ENCODE results near the gene ADIPOQ. TPM values are rescaled to one million over a fixed set of nuclear protein-coding genes. Genes with fewer than 3 reads are reported as not detected.
"Not testable (repeated sequence)": the region's sequence is repeated elsewhere in the genome, so short reads cannot be mapped to it uniquely, and the experiment has no call there.

ADIPOQ gene
- total and polyA plus RNA-seq, 9 donors, result 0.02 to 0.04 (median 0.04) TPM; not detected in 4

DNA sequence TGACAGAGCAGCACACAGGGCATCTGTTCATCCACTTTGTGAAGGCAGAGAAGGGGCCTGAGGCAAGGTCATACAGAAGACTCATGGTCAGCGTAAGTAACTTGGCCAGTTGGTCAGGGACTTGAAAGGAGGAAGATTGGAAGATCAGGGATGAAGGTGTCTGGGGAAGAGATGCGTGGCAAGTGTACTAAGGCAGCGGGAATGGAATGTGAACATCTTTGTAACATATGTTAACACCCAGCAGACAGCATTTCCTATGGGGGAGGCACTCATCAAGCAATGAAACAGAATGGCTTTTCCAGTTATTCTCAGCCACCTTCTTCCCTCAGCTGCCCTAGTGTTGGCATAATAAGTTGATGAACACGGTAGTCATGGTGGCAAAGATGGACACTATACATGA is 28.4 kb upstream of the ADIPOQ start:
- H3K27ac ChIP-seq (ENCODE audit: low read length), result no peak overlapping the region
- H3K9me3 ChIP-seq (replicated peaks; ENCODE audit: control insufficient read depth, low read depth, low read length), result no peaks in the 10 kb centered on the region
- H3K27me3 ChIP-seq (ENCODE audit: control insufficient read depth, insufficient read depth, low read length), result peaks cover 22% of the 10 kb centered on the region
- H3K36me3 ChIP-seq (ENCODE audit: control insufficient read depth, insufficient read depth, low read length), result no peaks in the 10 kb centered on the region
- 83% methylated on average over 1 of the region's 4 CpGs for WGBS (ENCODE audit: insufficient coverage)
- DNase-seq, result no peak
- no peak overlapping the region for H3K4me3 ChIP-seq (ENCODE audit: low read length)
- no peaks in the 10 kb centered on the region for H3K4me1 ChIP-seq (ENCODE audit: control insufficient read depth, insufficient read depth, low read length)

GRCh38 chr3:186815435-186815834 is 27.1 kb upstream of the ADIPOQ start:
- Histone ChIP-seq H3K4me3 (ENCODE audit: low read length) (no peak overlapping the region), H3K27ac (ENCODE audit: low read length) (no peak overlapping the region), H3K27me3 (ENCODE audit: control insufficient read depth, insufficient read depth, low read length) (peaks cover 19% of the 10 kb centered on the region), H3K9me3 (replicated peaks; ENCODE audit: control insufficient read depth, low read depth, low read length) (no peaks in the 10 kb centered on the region), H3K36me3 (ENCODE audit: control insufficient read depth, insufficient read depth, low read length) (no peaks in the 10 kb centered on the region), H3K4me1 (ENCODE audit: control insufficient read depth, insufficient read depth, low read length) (no peaks in the 10 kb centered on the region)
- DNase-seq, result no peak
- 86% methylated on average over 1 of the region's 1 CpG for WGBS (ENCODE audit: insufficient coverage)

DNA sequence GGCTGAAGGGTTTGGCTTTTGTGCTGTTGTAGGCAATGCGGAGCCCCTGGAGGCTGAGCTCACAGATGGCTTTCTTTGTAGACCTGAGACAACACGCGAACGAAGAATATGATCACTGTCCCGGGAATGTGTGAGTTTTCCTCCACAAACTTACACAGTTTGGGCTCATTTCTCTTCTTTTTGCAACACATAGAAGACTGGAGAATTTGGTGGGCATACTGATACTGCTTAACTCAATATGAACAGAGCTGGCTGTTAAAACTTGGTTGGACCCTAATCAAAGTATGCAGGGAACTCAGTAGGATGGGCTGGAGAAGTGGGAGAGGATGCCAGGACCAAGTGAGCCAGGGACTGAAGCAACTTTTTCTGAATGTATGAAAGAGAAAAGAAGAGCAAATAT is 24.0 kb upstream of the ADIPOQ start:
- Histone ChIP-seq H3K36me3 (ENCODE audit: control insufficient read depth, insufficient read depth, low read length) (no peaks in the 10 kb centered on the region), H3K27ac (ENCODE audit: low read length) (no peak overlapping the region), H3K9me3 (replicated peaks; ENCODE audit: control insufficient read depth, low read depth, low read length) (no peaks in the 10 kb centered on the region), H3K4me3 (ENCODE audit: low read length) (no peak overlapping the region), H3K4me1 (ENCODE audit: control insufficient read depth, insufficient read depth, low read length) (no peaks in the 10 kb centered on the region), H3K27me3 (ENCODE audit: control insufficient read depth, insufficient read depth, low read length) (peaks cover 29% of the 10 kb centered on the region)
- DNase-seq, result no peak
- WGBS (ENCODE audit: insufficient coverage), result no CpG with 5 or more reads among the region's 5 CpGs

DNA sequence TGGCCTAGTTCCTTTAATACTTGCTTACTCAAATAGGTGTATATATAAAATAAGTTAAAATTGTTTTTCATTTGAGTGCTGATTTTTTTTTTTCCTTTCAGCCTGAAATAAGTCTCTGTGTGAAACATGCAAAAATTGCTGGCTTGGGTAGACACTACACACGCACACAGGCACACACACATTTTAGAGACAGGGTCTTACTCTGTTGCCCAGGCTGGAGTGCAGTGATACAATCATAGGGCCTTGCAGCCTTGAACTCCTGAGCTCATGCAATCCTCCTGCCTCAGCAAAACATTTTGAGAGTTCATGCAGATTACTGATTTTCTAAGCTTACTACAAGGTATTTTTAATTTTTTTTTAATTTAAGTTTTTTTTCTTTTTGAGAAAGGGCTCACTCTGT is 23.6 kb upstream of the ADIPOQ start:
- WGBS (ENCODE audit: insufficient coverage), result 80% methylated on average over 1 of the region's 1 CpG
- peaks cover 27% of the 10 kb centered on the region for H3K27me3 ChIP-seq (ENCODE audit: control insufficient read depth, insufficient read depth, low read length)
- H3K27ac ChIP-seq (ENCODE audit: low read length), result no peak overlapping the region
- no peaks in the 10 kb centered on the region for H3K9me3 ChIP-seq (replicated peaks; ENCODE audit: control insufficient read depth, low read depth, low read length)
- no peaks in the 10 kb centered on the region for H3K36me3 ChIP-seq (ENCODE audit: control insufficient read depth, insufficient read depth, low read length)
- DNase-seq, result no peak
- no peak overlapping the region for H3K4me3 ChIP-seq (ENCODE audit: low read length)
- H3K4me1 ChIP-seq (ENCODE audit: control insufficient read depth, insufficient read depth, low read length), result no peaks in the 10 kb centered on the region

DNA sequence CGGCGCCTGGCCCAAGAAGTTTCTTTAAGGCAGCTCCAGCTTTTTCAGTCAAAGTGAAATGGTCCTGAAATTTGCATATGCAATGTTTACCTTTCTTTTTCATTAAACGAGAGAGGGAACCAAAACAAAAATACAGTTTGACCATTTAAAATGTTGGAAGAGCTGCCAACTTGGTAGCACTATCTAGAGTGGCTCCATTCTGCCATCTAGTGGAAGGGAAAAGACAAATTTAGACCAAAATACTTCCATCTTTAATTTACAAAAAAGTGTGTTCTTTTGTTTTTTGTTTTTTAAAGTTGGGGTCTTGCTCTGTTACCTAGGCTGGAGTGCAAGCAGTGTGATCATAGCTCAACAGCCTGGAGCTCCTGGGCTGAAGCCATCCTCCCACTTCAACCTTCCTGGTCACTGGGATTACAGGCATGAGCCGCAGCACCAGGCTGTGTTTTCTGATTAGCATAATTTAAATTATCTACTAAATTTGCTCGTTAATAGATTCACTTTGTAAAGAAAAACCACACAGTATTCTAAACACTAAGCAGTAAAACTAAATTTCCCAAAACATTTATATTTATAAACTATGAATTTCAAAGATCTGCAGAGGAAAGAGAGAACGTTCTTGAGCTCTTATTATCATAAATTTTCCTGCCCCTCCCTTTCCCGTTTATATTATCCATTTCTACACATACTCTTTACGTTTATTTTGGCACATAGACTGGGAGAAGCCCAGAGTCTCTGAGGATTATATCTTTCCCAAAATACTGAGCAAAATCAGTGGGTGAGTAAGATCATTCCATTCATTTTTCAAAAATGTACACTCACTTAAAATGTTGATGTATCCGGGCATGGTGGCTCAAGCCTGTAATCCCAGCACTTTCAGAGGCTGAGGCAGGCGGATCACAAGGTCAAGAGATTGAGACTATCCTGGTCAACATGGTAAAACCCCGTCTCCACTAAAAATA is 20.8 kb upstream of the ADIPOQ start:
- 50% methylated on average over 4 of the region's 11 CpGs for WGBS (ENCODE audit: insufficient coverage)
- Histone ChIP-seq H3K27me3 (ENCODE audit: control insufficient read depth, insufficient read depth, low read length) (peaks cover 46% of the 10 kb centered on the region), H3K36me3 (ENCODE audit: control insufficient read depth, insufficient read depth, low read length) (no peaks in the 10 kb centered on the region), H3K27ac (ENCODE audit: low read length) (no peak overlapping the region), H3K4me1 (ENCODE audit: control insufficient read depth, insufficient read depth, low read length) (peaks cover 8% of the 10 kb centered on the region), H3K9me3 (replicated peaks; ENCODE audit: control insufficient read depth, low read depth, low read length) (no peaks in the 10 kb centered on the region), H3K4me3 (ENCODE audit: low read length) (no peak overlapping the region)
- peak; percentile 64 for DNase-seq

GRCh38 chr3:186822388-186822759 is 20.1 kb upstream of the ADIPOQ start:
- H3K9me3 ChIP-seq (replicated peaks; ENCODE audit: control insufficient read depth, low read depth, low read length); H3K27ac ChIP-seq (ENCODE audit: low read length); H3K4me3 ChIP-seq (ENCODE audit: low read length); H3K36me3 ChIP-seq (ENCODE audit: control insufficient read depth, insufficient read depth, low read length); DNase-seq: not testable (repeated sequence)
- no CpG with 5 or more reads among the region's 1 CpG for WGBS (ENCODE audit: insufficient coverage)
- peaks cover 49% of the 10 kb centered on the region for H3K27me3 ChIP-seq (ENCODE audit: control insufficient read depth, insufficient read depth, low read length)
- peaks cover 11% of the 10 kb centered on the region for H3K4me1 ChIP-seq (ENCODE audit: control insufficient read depth, insufficient read depth, low read length)

- H3K4me3 ChIP-seq (ENCODE audit: low read length), result no peak overlapping the region
- no CpG with 5 or more reads among the region's 2 CpGs for WGBS (ENCODE audit: insufficient coverage)
- H3K27ac ChIP-seq (ENCODE audit: low read length), result no peak overlapping the region
- no peak for DNase-seq
- H3K36me3 ChIP-seq (ENCODE audit: control insufficient read depth, insufficient read depth, low read length), result no peaks in the 10 kb centered on the region
- H3K27me3 ChIP-seq (ENCODE audit: control insufficient read depth, insufficient read depth, low read length), result peaks cover 55% of the 10 kb centered on the region
- no peaks in the 10 kb centered on the region for H3K9me3 ChIP-seq (replicated peaks; ENCODE audit: control insufficient read depth, low read depth, low read length)
- H3K4me1 ChIP-seq (ENCODE audit: control insufficient read depth, insufficient read depth, low read length), result peaks cover 16% of the 10 kb centered on the region
These were observed 19.1 kb upstream of the ADIPOQ start for GRCh38 chr3:186823386-186823785.

DNA sequence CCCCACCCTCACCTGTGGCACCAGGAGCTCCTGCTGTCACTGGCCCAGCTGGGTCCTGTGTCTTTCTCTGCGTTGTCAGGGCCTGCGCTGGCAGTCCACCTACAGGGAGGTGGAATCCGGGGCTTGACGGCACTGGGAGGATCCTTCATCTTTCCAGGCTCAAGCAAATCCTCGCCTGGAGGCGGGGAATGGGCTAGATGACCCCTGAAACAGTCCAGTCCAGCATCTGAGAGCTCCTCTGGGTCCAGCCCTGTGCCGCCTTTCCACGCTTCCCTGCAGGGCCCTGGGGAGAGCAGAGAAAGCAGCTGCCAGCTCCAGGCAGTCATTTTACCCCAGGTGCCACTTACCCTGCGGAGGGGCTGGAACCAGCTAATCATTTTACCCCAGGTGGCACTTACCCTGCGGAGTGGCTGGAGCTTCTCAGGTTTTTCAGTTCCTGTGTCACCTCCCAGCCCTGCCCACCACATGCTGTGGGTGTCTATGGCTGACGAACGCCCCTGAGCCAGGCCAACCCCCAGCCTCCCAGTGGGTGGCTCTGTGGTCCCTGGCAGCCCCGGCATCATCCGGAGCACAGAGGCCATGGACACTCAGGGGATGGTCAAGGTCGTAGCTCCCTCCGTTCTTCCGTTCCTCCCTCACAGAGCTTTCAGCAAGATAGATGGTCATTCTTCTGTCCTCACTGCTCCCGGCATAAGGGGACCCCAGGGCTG is 17.9 kb upstream of the ADIPOQ start:
- Histone ChIP-seq H3K27me3 (ENCODE audit: control insufficient read depth, insufficient read depth, low read length) (peaks cover 67% of the 10 kb centered on the region), H3K27ac (ENCODE audit: low read length) (no peak overlapping the region), H3K4me3 (ENCODE audit: low read length) (no peak overlapping the region), H3K9me3 (replicated peaks; ENCODE audit: control insufficient read depth, low read depth, low read length) (no peaks in the 10 kb centered on the region), H3K4me1 (ENCODE audit: control insufficient read depth, insufficient read depth, low read length) (peaks cover 16% of the 10 kb centered on the region), H3K36me3 (ENCODE audit: control insufficient read depth, insufficient read depth, low read length) (no peaks in the 10 kb centered on the region)
- 9% methylated on average over 18 of the region's 18 CpGs for WGBS (ENCODE audit: insufficient coverage)
- DNase-seq, result no peak

DNA sequence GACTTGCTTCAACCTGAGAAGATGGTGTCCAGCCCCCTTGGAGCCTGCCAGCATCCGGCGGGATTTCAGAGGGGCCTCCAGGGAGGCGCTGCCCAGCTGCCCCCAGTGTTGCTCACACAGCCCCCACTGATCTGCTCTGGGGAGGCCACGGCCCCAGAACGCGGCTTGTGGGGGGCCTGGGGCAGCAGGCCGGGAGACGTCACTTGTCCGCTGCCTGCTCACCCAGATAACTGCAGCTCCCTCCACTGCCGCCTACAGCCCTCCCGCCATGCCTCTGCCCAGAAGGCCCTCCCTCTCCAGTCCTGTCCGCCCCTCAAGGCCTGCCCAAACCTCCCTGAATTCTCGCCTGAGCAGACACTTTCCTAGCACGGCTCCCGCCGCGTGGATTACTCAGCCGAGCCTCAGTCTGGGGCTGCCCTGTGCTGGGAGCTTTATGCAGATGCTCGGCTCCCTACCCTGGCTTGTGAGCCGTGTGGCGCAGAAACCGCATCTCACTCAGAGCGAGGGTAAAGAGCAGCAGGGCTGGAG is 17.2 kb upstream of the ADIPOQ start:
- peaks cover 16% of the 10 kb centered on the region for H3K4me1 ChIP-seq (ENCODE audit: control insufficient read depth, insufficient read depth, low read length)
- no peak overlapping the region for H3K4me3 ChIP-seq (ENCODE audit: low read length)
- 1% methylated on average over 19 of the region's 23 CpGs for WGBS (ENCODE audit: insufficient coverage)
- no peak overlapping the region for H3K27ac ChIP-seq (ENCODE audit: low read length)
- no peaks in the 10 kb centered on the region for H3K9me3 ChIP-seq (replicated peaks; ENCODE audit: control insufficient read depth, low read depth, low read length)
- H3K27me3 ChIP-seq (ENCODE audit: control insufficient read depth, insufficient read depth, low read length), result peaks cover 75% of the 10 kb centered on the region
- H3K36me3 ChIP-seq (ENCODE audit: control insufficient read depth, insufficient read depth, low read length), result no peaks in the 10 kb centered on the region
- DNase-seq, result no peak

DNA sequence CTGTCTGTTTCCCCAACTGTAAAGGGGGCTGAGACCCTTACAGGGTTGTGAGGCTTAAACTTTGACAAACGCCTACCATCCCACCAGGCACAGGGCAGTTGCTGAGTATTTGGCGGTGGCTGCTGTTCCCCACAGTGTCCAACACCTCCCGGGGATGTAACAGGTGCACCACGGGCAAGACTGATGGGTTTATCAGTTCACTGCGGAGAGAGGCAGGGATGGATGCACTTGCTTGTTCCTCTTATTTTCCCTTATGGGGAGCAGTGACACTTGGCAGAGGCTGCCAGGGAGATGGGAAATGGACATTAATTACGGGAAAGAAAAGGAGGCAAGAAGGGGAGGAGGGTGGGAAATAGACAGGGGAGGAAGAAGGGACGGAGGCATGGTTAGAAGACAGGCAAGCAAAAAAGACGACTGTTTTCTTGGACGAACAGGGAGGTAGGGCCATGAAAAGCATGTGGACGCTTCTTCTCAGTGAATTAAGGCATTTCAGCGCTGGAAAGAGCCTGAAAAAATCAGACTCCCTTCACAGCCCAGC is 16.6 kb upstream of the ADIPOQ start:
- 15% methylated on average over 8 of the region's 11 CpGs for WGBS (ENCODE audit: insufficient coverage)
- Histone ChIP-seq H3K27ac (ENCODE audit: low read length) (no peak overlapping the region), H3K4me1 (ENCODE audit: control insufficient read depth, insufficient read depth, low read length) (peaks cover 16% of the 10 kb centered on the region), H3K4me3 (ENCODE audit: low read length) (no peak overlapping the region), H3K36me3 (ENCODE audit: control insufficient read depth, insufficient read depth, low read length) (no peaks in the 10 kb centered on the region), H3K27me3 (ENCODE audit: control insufficient read depth, insufficient read depth, low read length) (peaks cover 81% of the 10 kb centered on the region), H3K9me3 (replicated peaks; ENCODE audit: control insufficient read depth, low read depth, low read length) (no peaks in the 10 kb centered on the region)
- DNase-seq, result no peak

All from muscle of leg (tissue), 11 donors.